Choroid plexus epithelial cell (primary cell): ENCODE measurements around the gene TPI1.
A peak's percentile ranks its signal among the peaks of the same experiment; 100 is the strongest.

Source experiments
- DNase-seq: peaks from one replicate; pipeline ENCODE4 v3.0.0-alpha.2; 2010; ENCODE audit warnings: low read depth
- H3K4me3 ChIP-seq: 2 replicates; pipeline ENCODE4 v1.5.1; 2011; ENCODE audit warnings: low read depth, mild to moderate bottlenecking, control low read depth, low read length, moderate library complexity
- CTCF ChIP-seq: conservative IDR thresholded peaks from 2 replicates; pipeline ENCODE4 v1.5.1; 2011; ENCODE audit warnings: low read depth, mild to moderate bottlenecking, control low read depth, inconsistent platforms, low read length, moderate library complexity

Gene TPI1

DNA sequence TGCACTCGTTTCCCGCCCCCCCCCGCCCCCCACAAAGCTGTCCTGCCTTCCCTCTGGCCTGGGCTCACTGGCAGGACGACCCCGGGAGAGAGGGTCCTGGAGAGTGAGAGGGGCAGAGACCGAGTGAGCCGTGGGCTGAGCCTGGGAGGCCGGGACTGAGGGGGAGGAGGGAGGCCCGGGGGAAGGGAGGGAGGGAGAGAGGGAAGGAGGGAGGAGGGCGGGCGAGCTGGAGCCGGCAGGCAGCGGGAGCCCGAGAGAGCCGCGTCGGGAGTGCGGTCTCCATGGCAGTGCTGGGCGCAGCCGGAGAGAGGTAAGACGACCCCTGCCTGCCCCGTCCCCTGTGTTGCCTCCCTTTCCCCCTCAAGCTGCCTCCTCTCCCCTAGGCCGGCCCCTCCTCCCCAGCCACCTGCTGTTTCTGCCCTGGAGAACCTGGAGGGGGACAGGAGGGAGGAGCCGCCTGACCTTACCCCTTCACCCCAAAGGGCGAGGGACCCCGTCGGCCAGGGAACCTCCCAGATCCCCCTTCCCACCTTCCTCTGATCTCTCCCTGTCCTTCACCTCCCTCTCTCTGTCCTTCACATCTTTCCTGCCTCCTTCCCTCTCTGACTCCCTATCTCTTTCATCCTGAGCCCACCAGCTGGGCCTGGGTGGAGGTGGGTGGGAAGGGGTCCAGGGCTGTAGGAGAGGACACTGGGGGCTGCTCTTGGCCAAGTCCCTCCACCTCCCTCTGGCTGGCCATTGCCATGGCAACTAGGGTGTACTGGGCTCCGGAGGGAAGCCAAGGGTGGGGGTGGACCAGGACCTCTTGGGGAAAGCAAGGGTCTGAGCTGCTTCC is 45.5 kb upstream of the TPI1 start, which contains the start of gene GPR162:
GPR162 (plus strand) TSS at position 231 of the 835 bp plus-strand sequence. CDS start 2,078 bp downstream, outside the sequence.
- no peak for TF ChIP-seq CTCF
- peak within 1 kb of the TSS; percentile 58 for H3K4me3 ChIP-seq
- peak; percentile 62 for DNase-seq

- TF ChIP-seq CTCF = no peak
- peak overlapping the region; percentile 58 for H3K4me3 ChIP-seq
- DNase-seq = no peak
Observed at GRCh38 chr12:6822426-6823135, 44.8 kb upstream of the TPI1 start.

DNA sequence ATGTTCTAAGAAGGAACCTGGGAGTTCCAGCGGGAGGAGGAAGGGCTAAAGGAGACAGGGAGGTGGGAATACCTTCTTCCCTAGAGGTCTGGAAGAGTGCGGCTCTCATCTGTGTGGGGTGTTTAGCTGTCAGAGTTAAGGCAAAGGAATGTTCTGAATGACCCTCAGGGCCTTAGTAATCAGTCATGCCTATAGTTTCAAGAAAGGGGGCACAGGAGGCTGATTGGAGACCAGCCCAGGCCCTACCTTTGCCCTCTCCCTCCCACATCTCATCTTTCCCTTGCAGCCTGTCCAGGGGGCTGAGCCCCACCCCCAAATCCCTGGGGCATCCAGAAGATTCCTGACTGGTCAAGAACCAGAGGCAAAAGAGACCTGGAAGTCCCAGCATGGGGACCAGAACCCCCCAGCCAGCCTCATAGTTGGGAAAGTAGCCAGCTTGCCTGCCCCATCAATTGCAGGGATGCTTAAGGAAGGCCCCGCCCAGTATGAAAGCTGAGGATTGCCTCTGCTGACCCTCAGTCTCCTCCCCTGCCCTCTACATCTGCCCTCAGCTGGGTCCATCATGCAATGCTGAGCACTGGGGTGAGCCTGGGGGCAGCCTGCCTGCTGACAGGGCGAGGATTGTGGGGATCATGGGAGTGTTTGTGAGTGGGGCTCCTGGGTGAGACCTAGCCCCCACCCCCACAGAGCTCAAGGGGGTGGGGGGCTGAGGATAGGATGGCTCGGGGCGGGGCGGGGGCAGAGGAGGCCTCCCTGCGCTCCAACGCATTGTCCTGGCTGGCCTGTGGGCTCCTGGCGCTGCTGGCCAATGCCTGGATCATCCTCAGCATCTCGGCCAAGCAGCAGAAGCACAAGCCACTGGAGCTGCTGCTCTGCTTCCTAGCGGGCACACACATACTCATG is 43.9 kb upstream of the TPI1 start:
- TF ChIP-seq CTCF = no peak
- no peak overlapping the region for H3K4me3 ChIP-seq
- DNase-seq = no peak

- DNase-seq = no peak
- no peak overlapping the region for H3K4me3 ChIP-seq
- no peak for TF ChIP-seq CTCF
Observed at GRCh38 chr12:6824085-6824775, 43.1 kb upstream of the TPI1 start.

- no peak overlapping the region for H3K4me3 ChIP-seq
- no peak for TF ChIP-seq CTCF
- DNase-seq = peak; percentile 43
Observed at GRCh38 chr12:6824901-6825381, 42.4 kb upstream of the TPI1 start.
